Measurements from ENCODE around the gene DSCAML1.
"Not testable (repeated sequence)": the region's sequence is repeated elsewhere in the genome, so short reads cannot be mapped to it uniquely, and the experiment has no call there.

The DSCAML1 gene

DNA sequence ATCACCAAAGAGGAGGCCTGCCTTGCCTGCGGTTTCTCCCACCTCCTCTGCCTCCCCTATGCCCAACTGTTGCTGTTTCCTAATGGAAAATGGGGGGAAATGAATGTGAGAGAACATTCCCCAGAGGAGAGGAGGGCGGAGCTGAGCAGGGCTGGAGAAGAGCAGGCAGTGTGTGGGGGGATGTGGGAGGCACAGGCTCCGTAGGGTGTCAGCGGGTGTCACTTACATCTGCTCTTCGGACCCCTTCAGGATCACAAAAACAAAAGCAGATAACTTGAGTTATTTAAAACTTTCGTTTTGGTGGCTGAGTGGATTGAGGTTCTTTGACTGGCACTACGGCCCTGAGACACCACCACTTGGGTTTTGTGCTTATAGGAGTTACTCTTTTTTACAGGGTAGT lies 375.5 kb downstream of the DSCAML1 start:
- no peak for DNase-seq (ENCODE audit: low spot score)

DNA sequence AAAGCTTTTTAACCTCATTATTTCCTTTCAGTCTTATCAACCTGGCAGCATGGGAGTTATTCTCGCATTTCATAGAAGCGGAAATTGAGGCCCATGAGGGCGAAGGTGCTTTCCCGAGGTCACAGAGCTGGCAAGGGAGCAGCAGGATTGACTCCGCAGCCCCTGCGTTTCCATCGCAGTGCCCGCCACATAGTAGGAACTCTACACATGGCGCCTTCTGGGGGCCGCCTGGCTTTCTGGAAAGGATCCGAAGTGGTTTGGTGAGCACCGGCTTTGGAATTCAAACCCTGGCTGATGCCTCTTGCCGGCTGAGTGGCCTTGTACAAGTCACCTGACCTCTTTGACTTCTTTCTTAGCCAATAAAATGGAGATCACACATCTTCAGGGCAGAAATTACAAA lies 376.0 kb downstream of the DSCAML1 start:
- DNase-seq (ENCODE audit: low spot score): no peak

DNA sequence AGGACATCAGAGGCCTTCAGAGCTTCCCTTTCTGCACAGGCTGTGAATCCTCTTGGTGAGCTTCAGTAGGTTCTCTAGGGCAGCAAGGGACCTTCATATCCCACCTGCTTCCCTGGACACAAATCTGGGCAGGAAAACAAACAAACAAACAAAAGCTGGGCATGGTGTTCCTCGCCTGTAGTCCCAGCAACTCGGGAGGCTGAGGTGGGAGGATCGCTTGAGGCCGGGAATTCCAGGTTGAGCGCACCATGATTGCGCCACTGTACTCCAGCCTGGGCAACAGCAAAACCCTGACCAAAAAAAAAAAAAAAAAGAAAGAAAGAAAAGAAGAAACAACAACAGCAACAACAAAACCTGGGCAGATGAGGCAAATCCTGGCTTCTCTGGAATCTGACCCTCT lies 376.4 kb downstream of the DSCAML1 start:
- DNase-seq (ENCODE audit: low spot score): no peak

DNA sequence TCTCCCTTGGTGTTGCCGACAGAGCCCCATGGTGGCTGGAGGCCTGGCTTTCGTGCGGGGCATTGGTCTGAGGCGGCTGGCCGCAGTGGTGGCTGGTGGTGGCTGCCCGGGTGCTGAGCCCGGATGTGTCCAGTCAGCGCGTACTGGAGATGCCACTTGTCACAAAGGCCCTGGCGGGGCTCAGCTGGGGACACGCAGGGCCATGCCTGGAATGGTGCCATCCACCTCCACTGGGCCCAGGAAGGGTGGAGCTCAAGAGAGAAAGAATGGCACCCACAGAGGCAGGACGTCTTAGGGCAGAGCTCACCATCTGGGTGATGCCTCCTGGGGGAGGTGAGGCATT lies 376.9 kb downstream of the DSCAML1 start:
- DNase-seq (ENCODE audit: low spot score): no peak

DNA sequence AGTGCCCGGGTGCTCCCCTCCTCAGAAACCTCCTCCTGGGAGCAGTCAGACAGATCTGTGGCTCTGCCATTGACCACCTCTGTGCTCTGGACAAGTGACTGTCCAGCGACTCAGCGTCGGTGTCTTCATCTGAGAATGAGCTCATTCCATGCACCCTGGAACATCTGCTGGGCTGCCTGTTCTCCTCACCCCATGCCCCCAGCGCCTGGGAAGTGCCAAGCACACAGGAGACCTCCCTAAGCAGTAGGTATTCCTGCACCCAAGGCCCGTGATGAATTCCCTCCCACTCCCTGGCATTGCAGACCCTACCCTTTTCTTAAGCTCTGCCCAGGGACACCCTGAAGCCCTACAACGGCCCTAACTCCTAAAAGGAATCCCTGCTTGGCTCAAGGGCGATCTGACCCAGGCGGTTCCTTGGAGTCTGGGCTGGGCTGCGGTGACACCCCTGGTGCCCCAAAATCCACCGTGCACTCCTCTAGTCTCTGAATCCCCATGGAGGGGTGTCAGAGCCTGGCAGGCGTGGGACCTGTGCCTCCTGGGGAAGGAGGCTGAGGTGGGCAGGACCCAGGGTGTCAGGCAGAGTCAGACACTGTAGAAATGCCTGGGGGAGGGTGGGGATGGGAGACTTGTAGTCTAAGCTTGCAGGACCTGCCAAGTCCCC lies 377.4 kb downstream of the DSCAML1 start:
- no peak for DNase-seq (ENCODE audit: low spot score)

DNA sequence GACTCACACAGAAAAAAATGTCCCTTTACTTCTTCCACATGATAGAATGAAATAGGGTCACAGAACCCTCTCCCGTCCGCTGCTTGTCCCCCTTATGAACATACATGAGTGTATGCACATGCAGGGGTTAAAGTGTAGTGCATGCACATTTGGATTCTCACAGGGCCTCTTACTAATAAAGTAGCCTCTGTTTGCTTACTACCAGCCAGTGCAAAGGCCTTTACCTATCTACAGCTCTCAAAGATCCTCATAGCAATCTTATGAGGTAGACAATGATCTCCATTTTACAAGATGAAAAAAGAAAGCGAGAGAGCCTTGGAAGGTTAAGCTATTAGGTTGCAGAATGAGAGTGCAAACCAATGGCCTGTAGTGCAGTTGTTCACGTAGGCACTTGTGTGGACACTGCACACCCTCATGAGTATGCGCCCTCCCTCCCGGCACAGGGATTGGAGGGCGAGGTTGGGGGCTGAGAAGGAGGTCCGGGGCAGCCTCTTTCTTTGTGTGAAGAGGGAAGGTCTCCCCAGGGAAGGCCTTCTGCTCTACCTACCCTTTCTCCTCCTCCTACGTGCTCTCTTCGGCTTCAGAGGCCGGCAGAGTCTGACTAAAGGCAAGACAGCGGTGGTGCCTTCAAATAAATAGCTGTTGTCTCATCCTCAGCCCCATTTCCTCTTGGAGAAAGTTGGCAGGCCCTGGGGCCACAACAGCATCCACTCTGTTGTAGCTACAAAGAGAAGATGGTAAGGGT lies 378.1 kb downstream of the DSCAML1 start:
- no peak for DNase-seq (ENCODE audit: low spot score)

DNA sequence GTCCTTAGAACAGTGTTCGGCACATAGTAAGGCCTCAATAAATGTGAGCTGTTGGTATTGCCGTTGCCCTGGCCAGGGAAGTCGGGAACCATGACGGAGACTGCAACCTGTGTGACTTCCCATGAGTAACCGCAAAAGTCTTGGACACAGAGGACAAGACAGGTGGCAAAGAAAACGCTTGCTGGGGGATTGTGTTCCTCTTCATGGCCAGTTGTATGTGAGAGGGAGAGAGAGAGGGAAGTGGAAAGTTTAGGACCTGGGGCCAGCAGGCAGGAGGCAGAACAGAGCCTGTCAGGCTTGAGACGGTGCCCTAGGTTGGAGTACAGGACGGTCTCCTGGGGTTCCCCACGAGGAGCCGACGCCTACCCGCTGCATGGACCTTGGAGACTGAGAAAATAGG lies 379.2 kb downstream of the DSCAML1 start:
- no peak for DNase-seq (ENCODE audit: low spot score)

DNA sequence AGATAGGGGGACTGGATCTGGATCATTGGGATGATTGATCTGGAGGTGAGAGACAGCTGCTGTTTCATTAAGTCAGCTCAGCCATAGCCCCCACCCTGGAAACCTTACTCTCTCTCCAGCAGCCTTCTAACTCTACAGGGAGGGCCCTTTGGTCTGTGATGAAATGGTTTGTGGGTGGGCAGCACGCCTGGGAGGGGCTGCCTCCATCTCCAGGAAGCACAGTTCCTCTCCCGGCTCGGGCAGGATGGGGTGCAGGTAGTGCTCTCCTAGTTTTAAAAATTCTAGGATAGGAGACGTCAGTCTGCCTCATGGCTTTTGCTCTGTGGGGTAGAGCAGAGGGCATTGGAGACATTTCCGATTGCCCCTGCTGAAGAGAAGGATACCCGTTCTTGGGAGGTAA lies 379.7 kb downstream of the DSCAML1 start:
- no peak for DNase-seq (ENCODE audit: low spot score)

DNA sequence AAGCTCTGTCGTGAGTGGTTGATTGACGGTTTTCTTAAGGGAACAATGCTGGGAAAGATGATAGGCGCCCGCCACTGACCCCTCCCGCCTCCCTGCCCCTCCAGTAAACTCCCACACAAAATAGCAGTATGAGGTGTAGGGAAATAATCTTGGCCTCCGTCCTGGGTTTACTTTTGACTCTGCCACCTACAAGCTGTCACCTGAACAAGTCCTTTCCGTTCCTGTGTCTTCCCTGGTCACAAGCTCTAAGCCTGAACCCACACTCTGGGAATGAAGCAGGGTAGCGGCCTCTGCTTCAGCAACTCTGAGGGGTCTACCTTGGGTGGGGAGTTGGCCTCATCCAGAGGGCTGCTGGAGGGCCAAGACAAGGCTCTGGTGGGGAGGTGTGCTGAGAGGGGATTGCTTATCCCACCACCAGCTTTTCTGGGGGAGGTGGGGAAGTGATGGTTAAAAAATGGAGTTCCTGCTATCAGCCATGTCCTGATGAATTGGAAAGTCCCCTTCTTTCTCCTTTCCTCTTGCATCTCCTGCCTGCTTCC lies 381.6 kb downstream of the DSCAML1 start:
- DNase-seq (ENCODE audit: low spot score): no peak

DNA sequence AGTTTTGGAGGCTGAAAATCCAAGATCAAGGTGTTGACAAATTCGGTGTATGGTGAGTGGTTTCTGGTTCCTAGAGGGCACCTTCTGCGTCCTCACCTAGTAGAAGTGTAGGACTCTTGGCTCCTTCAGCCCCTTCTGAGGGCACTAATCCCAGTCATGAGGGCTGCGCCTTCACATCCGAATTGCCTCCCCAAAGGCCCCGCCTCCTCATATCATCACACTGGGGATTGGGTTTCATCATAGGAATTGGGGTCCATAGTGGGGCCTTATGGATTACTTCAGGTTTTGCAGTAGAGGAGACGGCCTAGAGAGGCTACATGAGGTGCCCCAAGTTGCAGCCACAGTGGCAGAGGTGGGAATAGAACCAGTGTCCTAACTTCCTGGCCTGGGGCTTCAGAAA lies 382.3 kb downstream of the DSCAML1 start:
- no peak for DNase-seq (ENCODE audit: low spot score)

DNA sequence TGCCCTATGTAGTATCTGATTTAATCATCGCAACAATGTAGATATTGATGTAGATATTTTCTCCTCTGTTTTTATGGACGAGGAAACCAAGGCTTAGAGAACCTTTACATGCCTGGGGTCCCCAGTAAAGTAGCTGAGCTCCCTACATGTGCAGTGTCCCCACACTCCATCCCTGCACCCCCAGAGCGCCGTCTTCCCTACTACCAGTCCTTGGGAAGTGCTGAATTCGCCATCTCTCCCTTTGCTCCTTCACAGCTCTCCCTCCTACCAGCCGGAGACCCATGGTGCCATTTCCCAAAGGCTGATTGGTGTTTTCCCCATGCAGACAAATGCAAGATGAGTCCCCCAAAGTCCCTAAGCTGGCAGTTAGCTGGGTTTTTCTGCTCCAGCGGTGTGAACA lies 383.4 kb downstream of the DSCAML1 start:
- DNase-seq (ENCODE audit: low spot score): no peak

DNA sequence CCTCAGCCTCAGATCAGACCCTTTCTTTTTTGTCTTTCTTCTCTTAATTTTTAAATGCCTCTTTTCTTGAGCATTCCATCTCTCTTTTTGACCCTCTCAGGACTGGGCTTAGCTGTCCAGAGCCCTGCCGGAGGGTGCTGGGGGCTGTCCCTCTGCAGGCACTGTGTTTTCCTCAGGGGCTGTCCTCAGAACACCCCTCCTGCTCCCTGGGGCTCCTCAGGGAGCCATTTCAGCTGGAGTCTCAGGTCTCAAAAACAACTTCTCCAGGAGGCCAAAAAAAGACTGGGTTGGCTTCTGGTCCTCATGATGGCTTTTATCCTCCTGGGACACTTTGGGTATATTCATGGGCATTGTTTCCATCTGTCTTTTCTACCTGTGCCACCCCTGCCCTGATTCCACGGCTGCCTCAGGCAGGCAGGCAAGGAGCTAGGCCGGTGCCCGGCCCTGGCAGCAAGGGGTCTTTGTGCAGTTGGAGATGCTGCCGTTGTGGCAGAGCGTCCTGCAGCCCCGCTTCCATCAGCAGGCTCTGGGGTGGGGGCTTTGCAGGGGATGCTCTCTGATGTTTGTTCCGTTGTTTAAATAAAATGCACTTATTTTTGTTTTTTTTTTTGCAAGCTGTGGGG lies 384.3 kb downstream of the DSCAML1 start:
- DNase-seq (ENCODE audit: low spot score): no peak

DNA sequence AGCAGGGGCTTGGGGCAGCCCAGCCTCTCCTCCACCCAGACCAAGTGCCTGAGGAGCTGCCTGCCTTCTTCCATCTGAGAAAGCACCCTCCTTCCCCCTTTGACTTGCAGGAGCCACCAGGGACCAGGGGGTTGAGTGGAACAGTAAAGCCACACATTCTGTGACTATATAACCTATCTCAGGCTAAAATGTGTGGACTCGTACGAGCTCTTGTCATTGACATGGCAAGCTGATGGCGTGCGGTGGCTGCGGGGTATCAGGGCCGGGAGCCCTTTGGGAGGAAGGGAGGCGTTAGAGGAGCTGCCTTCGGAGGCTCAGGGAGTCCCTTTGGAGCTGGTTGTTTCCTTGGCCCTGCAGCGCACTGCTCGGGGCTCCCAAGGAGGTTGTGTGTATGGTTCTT lies 384.8 kb downstream of the DSCAML1 start:
- no peak for DNase-seq (ENCODE audit: low spot score)

DNA sequence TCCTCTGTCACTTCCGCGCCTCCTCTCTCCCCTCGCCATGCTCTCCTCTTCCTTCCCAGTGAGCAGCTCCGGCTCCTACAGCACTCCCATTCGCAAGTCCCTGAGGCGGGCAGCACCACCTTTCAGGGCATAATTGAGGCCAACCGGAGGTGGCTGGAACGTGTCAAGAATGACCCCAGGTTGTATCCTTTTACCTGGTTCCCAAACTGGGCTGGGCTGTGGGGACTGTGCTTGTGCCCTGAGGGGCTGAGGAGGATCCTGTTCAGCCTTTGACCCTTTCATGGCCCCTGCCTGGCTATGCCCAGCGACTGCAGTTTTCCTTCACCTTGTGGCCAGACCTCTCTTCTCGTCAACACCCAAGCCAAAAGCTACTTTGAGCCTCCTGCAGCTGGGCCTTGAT lies 385.3 kb downstream of the DSCAML1 start:
- DNase-seq (ENCODE audit: low spot score): no peak

DNA sequence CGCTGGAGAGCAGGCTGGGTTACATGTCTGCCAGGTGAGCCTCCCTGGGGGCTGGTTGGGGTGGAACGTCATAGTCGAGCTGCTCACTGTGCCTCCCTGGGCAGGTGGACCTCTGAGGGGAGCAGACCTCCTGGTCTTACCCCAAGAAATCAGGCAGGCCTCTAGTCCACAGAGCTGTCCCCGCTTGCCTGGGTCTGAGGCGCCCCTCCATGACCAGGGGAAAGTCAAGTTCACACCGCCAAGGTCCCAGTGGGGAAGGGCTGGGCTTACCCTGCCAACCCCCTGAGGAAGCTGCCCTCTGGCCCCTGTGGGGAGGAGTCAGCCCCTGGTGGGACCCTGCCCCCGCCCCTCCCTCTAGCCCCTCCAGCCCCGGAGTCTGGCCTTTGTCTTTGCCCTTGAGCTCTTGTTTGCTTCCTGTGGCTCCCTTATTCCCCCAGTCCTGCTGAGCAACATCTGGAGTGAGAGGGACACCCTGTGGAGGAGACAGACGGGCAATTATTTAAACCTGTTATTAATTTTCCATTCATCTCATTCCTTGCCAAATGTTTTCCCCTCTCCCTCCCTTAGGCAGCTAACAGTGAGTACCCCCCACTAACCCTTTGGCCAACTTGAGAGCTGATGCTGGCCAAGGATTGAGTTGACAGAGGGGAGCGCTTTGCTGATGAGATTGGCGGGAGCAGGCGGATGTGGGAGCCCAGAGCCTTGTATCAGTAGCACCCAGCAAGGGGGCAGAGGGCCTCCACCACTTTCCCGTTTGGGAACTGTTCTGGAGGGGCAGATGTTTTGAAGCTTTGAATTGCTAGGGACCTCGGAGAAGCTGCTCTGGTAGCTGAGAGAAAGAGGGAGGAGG lies 385.9 kb downstream of the DSCAML1 start:
- DNase-seq (ENCODE audit: low spot score): no peak

DNA sequence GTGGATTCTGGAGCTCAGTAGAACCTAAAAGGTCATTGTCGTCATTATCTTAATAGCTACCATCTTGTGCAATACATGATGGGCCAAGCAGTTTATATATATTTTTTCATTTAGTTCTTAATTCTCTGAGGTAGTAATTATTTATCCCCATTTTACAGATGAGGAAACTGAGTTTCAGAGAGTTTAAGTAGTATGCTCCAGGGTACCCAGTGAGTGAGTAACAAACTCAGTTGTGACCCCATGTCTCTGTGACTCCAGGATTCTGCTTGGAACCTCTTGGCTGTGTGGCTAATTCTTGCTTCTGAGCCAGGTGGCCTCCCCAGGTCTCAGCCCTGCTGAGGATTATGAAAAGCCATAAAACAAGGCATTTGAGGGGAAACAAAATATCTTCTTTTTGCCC lies 386.8 kb downstream of the DSCAML1 start:
- no peak for DNase-seq (ENCODE audit: low spot score)

DNA sequence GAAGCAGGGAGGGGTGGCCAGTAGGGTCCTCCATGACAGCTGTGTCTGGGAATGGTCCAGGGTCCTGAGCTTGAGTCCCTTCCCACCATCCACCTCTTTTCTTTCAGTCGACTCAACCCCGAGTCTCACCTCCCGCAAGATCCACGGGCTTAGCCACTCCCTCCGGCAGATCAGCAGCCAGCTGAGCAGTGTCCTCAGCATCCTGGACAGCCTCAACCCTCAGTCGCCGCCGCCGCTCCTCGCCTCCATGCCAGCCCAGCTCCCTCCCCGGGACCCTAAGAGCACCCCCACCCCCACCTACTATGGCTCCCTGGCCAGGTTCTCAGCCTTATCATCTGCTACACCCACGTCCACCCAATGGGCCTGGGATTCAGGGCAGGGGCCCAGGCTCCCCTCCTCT lies 387.5 kb downstream of the DSCAML1 start:
- no peak for DNase-seq (ENCODE audit: low spot score)

DNA sequence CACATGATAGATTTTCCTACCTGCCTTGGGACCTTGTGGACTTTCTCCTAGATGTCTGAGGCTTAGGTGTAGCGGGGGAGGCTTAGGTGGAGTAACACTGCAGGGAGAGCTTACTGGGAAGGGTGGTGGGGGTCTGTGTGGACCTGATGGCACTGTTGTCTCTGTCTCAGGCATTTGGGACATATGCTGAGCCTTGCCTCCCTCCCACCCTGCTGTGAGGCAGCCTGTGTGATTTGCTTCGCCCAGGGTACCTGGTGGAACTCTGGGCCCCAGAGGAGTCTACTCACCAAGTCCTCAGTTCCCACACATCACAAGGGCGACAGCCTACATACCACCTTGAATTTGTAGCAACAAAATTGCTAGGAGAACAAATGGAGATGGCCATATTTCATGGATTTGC lies 388.7 kb downstream of the DSCAML1 start:
- no peak for DNase-seq (ENCODE audit: low spot score)

DNA sequence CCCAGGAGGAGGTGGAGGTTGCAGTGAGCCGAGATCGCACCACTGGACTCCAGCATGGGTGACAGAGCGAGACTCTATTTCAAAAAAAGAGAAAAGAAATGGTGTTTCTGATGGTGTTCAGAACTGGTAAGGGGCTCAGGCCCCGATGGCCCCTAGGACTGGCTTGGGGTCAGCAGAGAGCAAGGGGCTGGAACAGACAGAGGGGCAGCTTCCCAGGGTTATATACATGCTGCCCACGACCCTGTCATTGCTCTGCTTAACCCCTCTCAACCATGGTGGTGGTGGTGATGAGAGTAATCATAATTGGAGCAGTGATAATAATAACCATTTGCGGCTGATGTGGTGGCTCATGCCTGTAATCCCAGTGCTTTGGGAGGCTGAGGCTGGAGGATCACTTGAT lies 390.0 kb downstream of the DSCAML1 start:
- DNase-seq (ENCODE audit: low spot score): no peak

DNA sequence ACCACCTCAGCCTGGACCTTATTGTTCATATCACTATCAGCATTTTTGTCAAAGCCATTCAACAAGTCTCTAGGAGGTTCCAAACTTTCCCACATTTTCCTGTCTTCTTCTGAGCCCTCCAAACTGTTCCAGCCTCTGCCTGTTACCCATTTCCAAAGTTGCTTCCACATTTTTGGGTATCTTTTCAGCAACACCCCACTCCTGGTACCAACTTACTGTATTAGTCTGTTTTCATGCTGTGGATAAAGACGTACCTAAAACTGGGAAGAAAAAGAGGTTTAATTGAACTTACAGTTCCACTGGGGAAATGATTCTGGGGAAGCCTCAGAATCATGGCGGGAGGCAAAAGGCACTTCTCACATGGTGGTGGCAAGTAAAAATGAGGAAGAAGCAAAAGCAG lies 391.1 kb downstream of the DSCAML1 start:
- DNase-seq (ENCODE audit: low spot score): not testable (repeated sequence)

DNA sequence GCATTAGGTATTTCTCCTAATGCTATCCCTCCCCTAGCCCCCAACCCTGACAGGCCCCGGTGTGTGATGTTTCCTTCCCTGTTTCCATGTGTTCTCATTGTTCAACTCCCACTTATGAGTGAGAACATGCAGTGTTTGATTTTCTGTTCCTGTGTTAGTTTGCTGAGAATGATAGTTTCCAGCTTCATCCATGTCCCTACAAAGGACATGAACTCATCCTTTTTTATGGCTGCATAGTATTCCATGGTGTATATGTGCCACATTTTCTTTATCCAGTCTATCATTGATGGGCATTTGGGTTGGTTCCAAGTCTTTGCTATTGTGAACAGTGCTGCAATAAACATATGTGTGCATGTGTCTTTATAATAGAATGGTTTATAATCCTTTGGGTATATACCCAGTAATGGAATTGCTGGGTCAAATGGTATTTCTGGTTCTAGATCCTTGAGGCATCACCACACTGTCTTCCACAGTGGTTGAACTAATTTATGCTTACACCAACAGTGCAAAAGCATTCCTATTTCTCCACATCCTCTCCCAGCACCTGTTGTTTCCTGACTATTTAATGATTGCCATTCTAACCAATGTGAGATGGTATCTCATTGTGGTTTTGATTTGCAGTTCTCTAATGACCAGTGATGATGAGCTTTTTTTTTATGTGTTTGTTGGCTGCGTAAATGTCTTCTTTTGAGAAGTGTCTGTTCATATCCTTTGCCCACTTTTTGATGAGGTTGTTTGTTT lies 397.7 kb downstream of the DSCAML1 start:
- DNase-seq (ENCODE audit: low spot score): not testable (repeated sequence)

DNA sequence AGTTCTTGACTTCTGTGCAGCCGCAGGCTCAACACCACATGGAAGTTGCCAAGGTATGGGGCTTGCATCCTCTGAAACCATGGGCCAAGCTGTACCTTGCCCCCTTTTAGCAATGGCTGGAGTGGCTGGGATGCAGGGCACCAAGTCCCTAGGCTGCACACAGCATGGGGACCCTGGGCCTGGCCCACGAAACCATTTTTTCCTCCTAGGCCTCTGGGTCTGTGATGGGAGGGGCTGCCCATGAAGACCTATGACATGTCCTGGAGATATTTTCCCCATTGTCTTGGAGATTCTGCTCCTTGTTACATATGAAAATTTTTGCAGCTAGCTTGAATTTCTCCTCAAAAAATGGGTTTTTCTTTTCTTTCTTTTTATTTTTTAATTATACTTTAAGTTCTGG lies 398.4 kb downstream of the DSCAML1 start:
- DNase-seq (ENCODE audit: low spot score): not testable (repeated sequence)

Measured in Ammon's horn (tissue), 1 donor.